GM13976 (cell line): ENCODE data around the gene CCDC91.
A peak's percentile ranks its signal among the peaks of the same experiment; 100 is the strongest.

ENCODE experiments used
- DNase-seq: peaks from one replicate; pipeline ENCODE4 v3.0.0; 2012; ENCODE audit warnings: low spot score
- CTCF ChIP-seq: IDR thresholded peaks from 2 replicates; pipeline ENCODE4 v1.5.1; 2012; ENCODE audit warnings: borderline replicate concordance, mild to moderate bottlenecking; ENCODE audit not compliant: insufficient read depth; ENCODE audit errors: extremely low read depth, missing control alignments, control extremely low read depth
- in situ Hi-C: fragments of 300-500 bp; cut with MboI; formaldehyde crosslinking; loops from one replicate; pipeline ENCODE4 v1.12.0; 2022; ENCODE audit warnings: low sequenced_read_pairs, mixed read lengths, inconsistent platforms; ENCODE audit not compliant: unreplicated experiment

Gene CCDC91

GRCh38 chr12:28331130-28331529, 140.9 kb downstream of the CCDC91 start:
- no peak for DNase-seq
- no peak for TF ChIP-seq CTCF
- in situ Hi-C loops: no loop called here

- in situ Hi-C loops: no loop called here
- peak; percentile 13 for DNase-seq
- TF ChIP-seq CTCF: no peak
Measured at GRCh38 chr12:28340261-28341045, 150.2 kb downstream of the CCDC91 start.

- DNase-seq: no peak
- no peak for TF ChIP-seq CTCF
- in situ Hi-C loops: no loop called here
Measured at GRCh38 chr12:28343713-28344112, 153.5 kb downstream of the CCDC91 start.

- no peak for TF ChIP-seq CTCF
- DNase-seq: no peak
- in situ Hi-C loops: no loop called here
Measured at GRCh38 chr12:28346567-28346966, 156.3 kb downstream of the CCDC91 start.

GRCh38 chr12:28349196-28349595, 158.9 kb downstream of the CCDC91 start:
- DNase-seq: no peak
- in situ Hi-C loops: no loop called here
- TF ChIP-seq CTCF: no peak

- in situ Hi-C loops: no loop called here
- no peak for DNase-seq
- TF ChIP-seq CTCF: no peak
Measured at GRCh38 chr12:28350502-28350901, 160.2 kb downstream of the CCDC91 start.

GRCh38 chr12:28351414-28351813, 161.2 kb downstream of the CCDC91 start:
- TF ChIP-seq CTCF: no peak
- in situ Hi-C loops: no loop called here
- no peak for DNase-seq
